HTR-8/SVneo (cell line): Measurements from ENCODE around the gene TEX53.

Experiments used
- DNase-seq: peaks from one replicate; pipeline ENCODE4 v3.0.0; 2011; ENCODE audit warnings: low spot score, mixed read lengths; ENCODE audit not compliant: insufficient read length
- FAIRE-seq: peaks from 2 replicates; lab custom pipeline; 2011; peaks lifted over from hg19 to GRCh38; lab: Jason Lieb, UNC

TEX53 gene

GRCh38 chr9:114681594-114682332 is 24.2 kb upstream of the TEX53 start, which contains the start of gene TEX48:
Gene TEX48 (minus strand): TSS chr9:114682192. CDS start chr9:114671723, 10,469 bp downstream.
- no peak for FAIRE-seq

GRCh38 chr9:114680259-114681001 is 22.8 kb upstream of the TEX53 start:
- no peak for FAIRE-seq
- no peak for DNase-seq

More at GRCh38 chr9:114681594-114682332, 24.2 kb upstream of the TEX53 start, which contains the start of gene TEX48:
- DNase-seq, result peak; percentile 51

GRCh38 chr9:114678795-114679194 is 21.2 kb upstream of the TEX53 start:
- FAIRE-seq (no peak), DNase-seq (no peak)

GRCh38 chr9:114678130-114678529 is 20.5 kb upstream of the TEX53 start:
- FAIRE-seq, result no peak

GRCh38 chr9:114677418-114677817 is 19.8 kb upstream of the TEX53 start:
- DNase-seq, result peak; percentile 91
- no peak for FAIRE-seq

More at GRCh38 chr9:114678130-114678529, 20.5 kb upstream of the TEX53 start:
- no peak for DNase-seq

GRCh38 chr9:114676901-114677300 is 19.3 kb upstream of the TEX53 start:
- DNase-seq (no peak), FAIRE-seq (no peak)

- DNase-seq (no peak), FAIRE-seq (no peak)
Measured at GRCh38 chr9:114674798-114675540, 17.4 kb upstream of the TEX53 start.

GRCh38 chr9:114674076-114674797 is 16.6 kb upstream of the TEX53 start:
- no peak for DNase-seq

GRCh38 chr9:114671605-114672004 is 14.0 kb upstream of the TEX53 start:
- no peak for DNase-seq
- no peak for FAIRE-seq

More at GRCh38 chr9:114674076-114674797, 16.6 kb upstream of the TEX53 start:
- FAIRE-seq, result no peak

GRCh38 chr9:114669961-114670360 is 12.4 kb upstream of the TEX53 start:
- no peak for FAIRE-seq
- no peak for DNase-seq

GRCh38 chr9:114668146-114668545 is 10.5 kb upstream of the TEX53 start:
- DNase-seq (no peak), FAIRE-seq (no peak)

- DNase-seq, result no peak
- no peak for FAIRE-seq
Measured at GRCh38 chr9:114666851-114667250, 9.2 kb upstream of the TEX53 start.

GRCh38 chr9:114666401-114666800 is 8.8 kb upstream of the TEX53 start:
- no peak for DNase-seq
- no peak for FAIRE-seq

GRCh38 chr9:114664181-114664580 is 6.6 kb upstream of the TEX53 start:
- DNase-seq (no peak), FAIRE-seq (no peak)

GRCh38 chr9:114662081-114662989 is 4.7 kb upstream of the TEX53 start:
- no peak for FAIRE-seq

GRCh38 chr9:114656301-114656700 is 1.3 kb downstream of the TEX53 start:
- DNase-seq (no peak), FAIRE-seq (no peak)

More at GRCh38 chr9:114662081-114662989, 4.7 kb upstream of the TEX53 start:
- DNase-seq, result peak; percentile 69

GRCh38 chr9:114655689-114656088 is 1.9 kb downstream of the TEX53 start:
- no peak for FAIRE-seq
- DNase-seq, result no peak

GRCh38 chr9:114653556-114654159 is 3.9 kb downstream of the TEX53 start:
- FAIRE-seq, result no peak
- DNase-seq, result peak; percentile 67
